T47D (cell line): ENCODE data around the gene PPP2R5E.

ENCODE experiments used
- DNase-seq, 2 experiments: peaks; one replicate each; pipeline versions ENCODE4 v3.0.0 to v3.0.0-alpha.2; 2011 to 2012; ENCODE audit warnings: low read depth in 1 of 2, low spot score in 1 of 2
- JUND ChIP-seq: IDR thresholded peaks from 2 replicates; pipeline ENCODE4 v1.6.1; 2012; ENCODE audit warnings: low read depth
- in situ Hi-C: cut with HindIII; loops from 2 replicates; pipeline ENCODE4 v1.10.0; 2016; ENCODE audit warnings: low sequenced_read_pairs, low pct_unique_long_range_greater_than_20kb

Gene PPP2R5E

GRCh38 chr14:63510538-63510937, 32.6 kb downstream of the PPP2R5E start:
- TF ChIP-seq JUND: no peak
- in situ Hi-C loops: no loop called here
- DNase-seq: no peak

GRCh38 chr14:63508033-63508432, 35.1 kb downstream of the PPP2R5E start:
- in situ Hi-C loops: no loop called here
- TF ChIP-seq JUND: no peak
- no peak for DNase-seq

- in situ Hi-C loops: no loop called here
- peak; percentile 95 for TF ChIP-seq JUND
- DNase-seq: peak; percentile 43 to 97
These were observed 38.5 kb downstream of the PPP2R5E start for GRCh38 chr14:63504648-63505047.

GRCh38 chr14:63501429-63501828, 41.7 kb downstream of the PPP2R5E start:
- TF ChIP-seq JUND: no peak
- in situ Hi-C loops: no loop called here
- no peak for DNase-seq

GRCh38 chr14:63499701-63500250, 43.4 kb downstream of the PPP2R5E start:
- TF ChIP-seq JUND: no peak
- DNase-seq: no peak
- in situ Hi-C loops: no loop called here

- in situ Hi-C loops: no loop called here
- TF ChIP-seq JUND: no peak
- peak in 1 of 2 experiments; percentile 38 for DNase-seq
These were observed 46.3 kb downstream of the PPP2R5E start for GRCh38 chr14:63496837-63497400.

- TF ChIP-seq JUND: no peak
- in situ Hi-C loops: no loop called here
- DNase-seq: peak; percentile 54 to 80
These were observed 49.9 kb downstream of the PPP2R5E start for GRCh38 chr14:63493246-63493645.

- DNase-seq: no peak
These were observed 50.8 kb downstream of the PPP2R5E start for GRCh38 chr14:63492391-63492790.

GRCh38 chr14:63487724-63488123, 55.5 kb downstream of the PPP2R5E start:
- no peak for TF ChIP-seq JUND
- DNase-seq: no peak
- in situ Hi-C loops: no loop called here

More at GRCh38 chr14:63492391-63492790, 50.8 kb downstream of the PPP2R5E start:
- in situ Hi-C loops: no loop called here
- no peak for TF ChIP-seq JUND

- in situ Hi-C loops: no loop called here
- DNase-seq: no peak
These were observed 56.4 kb downstream of the PPP2R5E start for GRCh38 chr14:63486738-63487137.

GRCh38 chr14:63483315-63483714, 59.9 kb downstream of the PPP2R5E start:
- no peak for DNase-seq
- TF ChIP-seq JUND: no peak
- in situ Hi-C loops: no loop called here

More at GRCh38 chr14:63486738-63487137, 56.4 kb downstream of the PPP2R5E start:
- no peak for TF ChIP-seq JUND

GRCh38 chr14:63480599-63480998, 62.6 kb downstream of the PPP2R5E start:
- TF ChIP-seq JUND: no peak
- DNase-seq: no peak
- in situ Hi-C loops: no loop called here

GRCh38 chr14:63478437-63478852, 64.7 kb downstream of the PPP2R5E start:
- no peak for DNase-seq
- no peak for TF ChIP-seq JUND
- in situ Hi-C loops: no loop called here

GRCh38 chr14:63478010-63478409, 65.2 kb downstream of the PPP2R5E start:
- in situ Hi-C loops: no loop called here
- TF ChIP-seq JUND: no peak
- DNase-seq: no peak
